Pancreas (tissue), 10 donors: ENCODE data around the gene DNM3. TPM values are rescaled to one million over a fixed set of nuclear protein-coding genes. Genes with fewer than 3 reads are reported as not detected.

Experiments used
- ATAC-seq, 4 donors: fragments of 200-7000 bp; cut with Tn5 transposase; one replicate each; pipeline versions ENCODE4 v1.8.0 to v1.9.1; 2020; ENCODE audit warnings: mild to moderate bottlenecking in 4 of 4, moderate library complexity in 4 of 4
- DNase-seq, 6 donors: peaks; one replicate each; pipeline ENCODE4 v3.0.0-alpha.2; 2020
- FAIRE-seq: peaks from 2 replicates; lab custom pipeline; 2012; peaks lifted over from hg19 to GRCh38; lab: Jason Lieb, UNC
- H3K27ac ChIP-seq, 4 donors: fragments of 200-600 bp; sonication (generic); 1 replicate in 3 of 4; 2 replicates in 1 of 4; pipeline versions ENCODE4 v1.5.0 to v1.8.0; 2020
- H3K27me3 ChIP-seq, 4 donors: fragments of 200-600 bp; one replicate each; pipeline ENCODE4 v1.8.0; 2021
- H3K36me3 ChIP-seq, 3 donors: fragments of 200-600 bp; sonication (generic) in 1 of 3; one replicate each; pipeline versions ENCODE4 v1.5.0 to v1.8.0; 2020 to 2021
- H3K4me1 ChIP-seq, 3 donors: fragments of 200-600 bp; one replicate each; pipeline ENCODE4 v1.8.0; 2021
- H3K4me3 ChIP-seq, 4 donors: fragments of 200-600 bp; sonication (generic) in 2 of 4; one replicate each; pipeline versions ENCODE4 v1.5.0 to v1.8.0; 2020 to 2021
- H3K9me3 ChIP-seq, 4 donors: fragments of 200-600 bp; one replicate each; pipeline ENCODE4 v1.8.0; 2021
- CTCF ChIP-seq, 4 donors: fragments of 200-600 bp; sonication (generic) in 3 of 4; IDR thresholded peaks; one replicate each; pipeline versions ENCODE4 v1.5.0 to v1.8.0; 2021; ENCODE audit warnings: antibody characterized with exemption in 4 of 4
- WGBS, 2 donors: extraction: QIAGEN DNeasy Blood & Tissue Kit; methylation state at CpG; one replicate each; pipeline ENCODE4 v1.1.7; 2013; 5-methylcytosine and 5-hydroxymethylcytosine counted together
- intact Hi-C, 3 donors: fragments of 100-400 bp; cut with DNase I; formaldehyde crosslinking; loops; one replicate each; pipeline versions ENCODE4 v1.11.1 to v1.14.2; 2022
- polyA plus RNA-seq, 2 donors: library from polyadenylated mRNA; stranded (reverse); fragments of 200-250 nt; gene quantifications; one replicate each; pipeline ENCODE4 v1.2.3, GENCODE V29; 2013
- total RNA-seq, 6 donors: library from RNA; stranded (reverse); fragmentation: NEBNext Ultra II Directional in 4 of 6; extraction: Animal tissue kit (Norgen Biotek cat#: 25700) in 4 of 6; gene quantifications; one replicate each; pipeline versions ENCODE4 v1.2.1 to v1.2.4, GENCODE V29; 2021 to 2023
- donor health status: healthy with polysubstance abuse.
- donor health status: DM: no; HTN: no; CAD: no; lungs with moderate emphysema.
- donor health status: DM: no; HTN: no; CAD: no.
- donor health status: control.
- donor health status: control.
- donor health status: Bipolar disorder and iron deficiency.
- donor health status: DM: yes; HTN: yes; CAD: no.
- donor health status: DM: no; HTN: no; CAD: no.
- donor health status: DM: no; HTN: no; CAD: no.
- donor health status: DM: yes; HTN: yes; CAD: no.

DNM3 gene
- total and polyA plus RNA-seq, 8 donors: 0.40 to 1.3 (median 0.78) TPM

GRCh38 chr1:171969226-171969625 lies 127.9 kb downstream of the DNM3 start:
- ATAC-seq: no peak
- intact Hi-C loops: no loop called here
- H3K4me3 ChIP-seq: no peak overlapping the region
- no peak overlapping the region for H3K27ac ChIP-seq
- FAIRE-seq: no peak
- TF ChIP-seq CTCF (IDR thresholded peaks at IDR 0.05): no peak
- no peak for DNase-seq
- no peaks in the 10 kb centered on the region for H3K9me3 ChIP-seq
- H3K27me3 ChIP-seq: no peaks in the 10 kb centered on the region
- no peaks in the 10 kb centered on the region for H3K4me1 ChIP-seq
- no peaks in the 10 kb centered on the region for H3K36me3 ChIP-seq
- 23% methylated on average over 2 of the region's 2 CpGs for WGBS, 2 donors

- ATAC-seq (no peak), FAIRE-seq (no peak), DNase-seq (no peak)
- no peaks in the 10 kb centered on the region for H3K27me3 ChIP-seq
- intact Hi-C loops: loop anchor here in 1 of 3 donors (10.0 kb wide), 1 partner anchor 165 kb away; no protein-coding TSS in a partner anchor
- no peak overlapping the region for H3K27ac ChIP-seq
- TF ChIP-seq CTCF (IDR thresholded peaks at IDR 0.05): no peak
- H3K9me3 ChIP-seq: no peaks in the 10 kb centered on the region
- no peaks in the 10 kb centered on the region for H3K36me3 ChIP-seq
- WGBS, 2 donors: 47 to 53% methylated on average over 3 of the region's 3 CpGs
- no peak overlapping the region for H3K4me3 ChIP-seq
- H3K4me1 ChIP-seq: no peaks in the 10 kb centered on the region
Measured at GRCh38 chr1:171969813-171970212, 128.5 kb downstream of the DNM3 start.

GRCh38 chr1:171972846-171973245 lies 131.5 kb downstream of the DNM3 start:
- DNase-seq (no peak), FAIRE-seq (no peak), ATAC-seq (no peak)
- Histone ChIP-seq H3K9me3 (no peaks in the 10 kb centered on the region), H3K36me3 (no peaks in the 10 kb centered on the region), H3K4me3 (no peak overlapping the region), H3K27ac (no peak overlapping the region), H3K27me3 (no peaks in the 10 kb centered on the region), H3K4me1 (no peaks in the 10 kb centered on the region)
- no peak for TF ChIP-seq CTCF (IDR thresholded peaks at IDR 0.05)
- WGBS, 2 donors: 87 to 94% methylated on average over 3 of the region's 3 CpGs
- intact Hi-C loops: loop anchor here in 1 of 3 donors (10.0 kb wide), 1 partner anchor 168 kb away; no protein-coding TSS in a partner anchor

GRCh38 chr1:171973421-171973820 lies 132.1 kb downstream of the DNM3 start:
- no peak for DNase-seq
- H3K4me3 ChIP-seq: no peak overlapping the region
- no peaks in the 10 kb centered on the region for H3K4me1 ChIP-seq
- FAIRE-seq: no peak
- no peaks in the 10 kb centered on the region for H3K9me3 ChIP-seq
- intact Hi-C loops: loop anchor here in 1 of 3 donors (10.0 kb wide), 1 partner anchor 169 kb away; no protein-coding TSS in a partner anchor
- H3K27ac ChIP-seq: no peak overlapping the region
- no peak for TF ChIP-seq CTCF (IDR thresholded peaks at IDR 0.05)
- no peak for ATAC-seq
- H3K27me3 ChIP-seq: no peaks in the 10 kb centered on the region
- no peaks in the 10 kb centered on the region for H3K36me3 ChIP-seq

GRCh38 chr1:171981303-171981702 lies 140.0 kb downstream of the DNM3 start:
- no peak for FAIRE-seq
- no peak for TF ChIP-seq CTCF (IDR thresholded peaks at IDR 0.05)
- no peak for ATAC-seq

More at GRCh38 chr1:171981303-171981702, 140.0 kb downstream of the DNM3 start:
- no peak overlapping the region for H3K4me3 ChIP-seq
- H3K9me3 ChIP-seq: no peaks in the 10 kb centered on the region
- no peak for DNase-seq
- H3K27ac ChIP-seq: no peak overlapping the region
- peaks cover 0 to 3% (median 0%) of the 10 kb centered on the region in 3 donors for H3K4me1 ChIP-seq
- intact Hi-C loops: loop anchor here in 2 of 3 donors (10.0 kb wide), 2 partner anchors 177 to 337 kb away; no protein-coding TSS in a partner anchor
- H3K27me3 ChIP-seq: no peaks in the 10 kb centered on the region
- no peaks in the 10 kb centered on the region for H3K36me3 ChIP-seq
